GM21529 (cell line): ENCODE measurements around the gene ADCY2.
"Not testable (repeated sequence)": the region's sequence is repeated elsewhere in the genome, so short reads cannot be mapped to it uniquely, and the experiment has no call there.

Experiments
- ATAC-seq: cut with Tn5 transposase; IDR thresholded peaks from one replicate; pipeline ENCODE4 v1.9.1; 2021; ENCODE audit not compliant: unreplicated experiment

The ADCY2 gene

DNA sequence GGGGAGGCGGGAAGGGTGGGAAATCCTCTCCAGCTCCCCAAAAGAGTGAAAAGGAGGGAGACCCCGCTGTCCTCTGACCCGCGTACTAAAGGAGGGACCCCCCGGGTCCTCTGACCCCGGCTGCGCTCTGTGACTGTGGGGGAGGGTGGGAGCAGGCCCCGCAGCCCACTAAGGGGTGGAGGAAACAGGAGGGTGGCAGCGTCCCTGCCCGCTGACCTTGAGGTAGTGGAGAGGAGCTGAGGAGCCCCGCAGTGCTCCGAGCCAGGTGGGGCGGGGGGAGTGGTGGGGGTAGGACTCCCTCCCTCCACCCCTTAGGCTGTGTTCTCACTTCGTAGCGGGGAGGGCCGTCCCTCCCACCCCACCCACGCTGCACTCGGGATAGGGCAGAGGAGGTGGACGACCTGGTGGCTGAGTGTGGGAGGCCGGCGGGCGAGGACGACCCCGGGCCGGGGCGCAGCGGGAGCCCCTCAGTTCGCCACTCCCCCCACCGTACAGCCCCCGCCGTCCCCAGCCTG lies 449 bp upstream of the ADCY2 start:
- no peak for ATAC-seq

DNA sequence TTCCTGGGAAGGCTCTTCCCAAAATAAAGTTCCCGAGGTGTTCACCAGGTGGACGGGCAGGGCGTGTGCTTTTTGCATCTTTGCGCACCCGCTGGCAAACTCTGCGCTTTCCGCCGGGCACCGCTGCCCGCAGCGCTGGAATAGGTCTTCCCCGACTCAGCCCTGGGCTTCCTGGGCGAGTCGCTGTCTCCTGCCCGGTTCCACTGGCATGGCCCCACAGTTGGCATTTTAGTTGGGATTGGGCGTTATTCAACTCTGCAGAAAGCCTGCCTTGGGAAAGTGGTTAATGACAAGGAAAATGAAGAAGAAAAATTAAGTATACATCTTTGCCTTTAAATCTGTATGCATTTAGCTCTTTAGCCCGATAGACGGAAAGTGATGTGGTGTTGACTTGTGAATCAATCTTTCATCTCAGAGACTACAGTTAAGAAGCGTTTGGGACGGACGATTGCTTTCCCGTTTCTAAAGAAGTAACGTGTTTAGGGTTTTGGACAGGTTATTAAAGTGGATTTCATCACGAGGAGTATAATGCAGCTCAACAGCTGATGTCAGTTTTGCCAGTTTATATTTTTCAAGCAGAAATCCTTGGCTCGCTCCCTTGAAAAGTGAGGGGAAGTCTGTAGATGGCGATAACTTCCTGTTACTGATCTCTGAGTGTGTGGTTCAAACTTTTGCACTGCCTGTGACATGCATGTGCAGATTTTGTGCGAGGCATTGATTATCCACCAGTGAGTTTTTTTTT lies 946 bp downstream of the ADCY2 start:
- ATAC-seq, result no peak

DNA sequence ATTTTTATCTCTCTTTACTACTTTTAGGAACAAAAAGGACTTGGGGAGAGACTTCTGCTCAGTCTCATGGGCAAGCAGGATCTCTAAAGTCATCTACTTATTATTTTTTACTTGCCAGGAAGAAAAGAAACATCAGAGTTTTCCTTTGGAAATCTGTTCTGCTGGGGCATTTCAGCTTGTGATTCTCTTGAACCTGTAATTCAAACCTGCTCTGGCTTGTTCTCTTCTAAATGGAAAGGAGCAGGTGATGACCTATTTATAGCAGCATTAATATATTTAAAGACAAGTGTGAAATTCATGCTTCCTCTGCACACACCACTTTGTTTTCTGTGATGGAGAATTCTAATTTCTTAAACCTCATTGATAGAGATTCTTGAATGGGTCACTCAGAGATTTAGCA lies 2.0 kb downstream of the ADCY2 start:
- ATAC-seq, result no peak

DNA sequence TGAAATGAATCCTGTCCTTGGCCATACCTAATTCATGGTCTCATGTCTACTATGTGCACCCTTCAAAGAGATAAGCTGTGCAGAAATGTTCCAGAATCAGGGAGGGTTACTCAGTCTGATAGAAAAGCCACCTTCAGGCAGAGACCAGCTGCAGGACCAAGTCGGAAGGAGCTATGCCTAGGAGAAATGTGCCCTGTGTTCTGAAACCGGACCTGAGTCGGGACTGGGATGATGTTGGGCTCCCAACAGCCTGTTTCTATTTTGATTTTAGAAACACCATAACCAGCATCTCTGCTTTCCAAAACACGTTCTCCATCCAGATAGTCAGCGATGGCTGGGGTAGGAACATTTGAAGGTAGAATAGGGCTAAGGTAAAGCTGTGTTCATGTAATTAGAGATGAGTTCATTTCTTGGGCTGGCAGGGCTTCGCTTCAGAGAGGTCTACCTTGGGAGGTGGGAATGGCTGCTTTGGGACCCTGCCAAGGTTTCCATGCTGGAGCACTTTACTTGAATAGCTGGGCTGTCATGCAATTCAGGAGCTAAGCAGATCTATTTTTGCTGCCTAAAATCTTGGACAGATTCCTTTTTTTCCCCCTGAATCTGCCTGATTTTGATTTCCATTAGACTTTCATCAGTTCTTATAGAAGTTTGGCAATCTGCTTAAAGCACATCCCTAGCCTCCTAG lies 2.8 kb downstream of the ADCY2 start:
- no peak for ATAC-seq

DNA sequence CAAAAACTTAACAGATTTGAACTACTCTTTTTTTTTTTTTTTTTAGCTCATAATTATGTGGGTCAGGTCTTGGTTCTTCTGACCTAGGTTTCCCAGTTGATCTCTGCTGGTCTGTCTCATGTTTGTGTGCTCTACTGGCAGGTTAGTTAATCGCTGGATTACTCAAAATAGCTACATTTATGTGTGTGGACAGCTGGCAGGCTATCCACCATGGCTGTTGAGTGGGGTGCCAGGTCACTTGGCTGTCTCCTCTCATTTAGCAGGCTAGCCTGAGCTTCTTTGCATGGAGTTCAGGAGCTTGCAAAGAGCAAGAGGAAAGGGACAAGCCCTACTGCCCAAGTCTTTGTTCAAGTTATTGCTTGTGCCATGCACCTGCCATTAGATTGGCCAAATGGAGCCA lies 9.3 kb downstream of the ADCY2 start:
- ATAC-seq, result no peak

DNA sequence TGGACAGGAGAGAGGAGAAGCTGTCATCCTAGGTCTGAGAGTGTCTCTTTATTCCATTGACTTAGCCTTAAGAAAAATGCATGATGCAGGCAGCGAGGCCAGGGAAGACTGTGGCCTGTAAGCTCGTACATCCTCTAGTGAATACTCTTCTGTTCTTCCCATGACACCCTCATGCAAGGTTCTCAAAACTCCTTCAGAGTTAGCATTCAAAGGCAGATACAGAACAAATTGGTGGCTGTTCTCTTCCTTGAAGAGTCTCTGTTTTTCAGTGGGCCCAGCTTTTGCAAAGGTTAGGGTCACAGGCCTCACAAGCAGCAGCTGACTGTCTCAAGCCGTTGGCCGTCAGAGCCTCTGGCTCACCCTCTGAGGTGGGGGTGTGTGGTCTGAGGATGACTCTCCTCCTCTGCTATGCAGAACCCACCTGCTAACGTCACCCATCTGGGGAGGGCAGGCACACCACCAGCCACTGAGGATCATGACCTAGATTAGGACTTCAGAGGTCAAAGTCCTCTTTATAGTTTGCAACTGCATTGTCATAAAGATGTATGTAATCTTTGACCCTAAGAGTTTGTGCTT lies 15.1 kb downstream of the ADCY2 start:
- no peak for ATAC-seq

DNA sequence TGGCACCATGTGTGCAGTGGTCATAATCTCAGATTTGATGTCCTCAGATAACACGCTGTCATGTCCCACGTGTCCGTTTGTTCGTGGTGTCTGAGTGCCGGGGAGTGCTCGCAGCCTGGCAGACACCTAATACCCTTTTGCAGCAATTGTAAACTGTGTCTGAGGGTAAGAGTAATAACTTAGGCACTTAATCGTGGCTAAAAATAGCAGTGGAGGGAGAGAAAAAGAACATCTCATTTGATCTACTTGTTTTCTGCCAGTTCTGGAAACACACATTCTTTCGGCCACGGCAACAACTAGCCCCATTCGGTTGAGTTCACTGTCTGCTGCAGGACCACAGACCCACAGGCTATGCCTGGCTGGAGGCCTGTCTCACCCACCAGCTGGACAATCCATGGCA lies 16.5 kb downstream of the ADCY2 start:
- ATAC-seq, result no peak

DNA sequence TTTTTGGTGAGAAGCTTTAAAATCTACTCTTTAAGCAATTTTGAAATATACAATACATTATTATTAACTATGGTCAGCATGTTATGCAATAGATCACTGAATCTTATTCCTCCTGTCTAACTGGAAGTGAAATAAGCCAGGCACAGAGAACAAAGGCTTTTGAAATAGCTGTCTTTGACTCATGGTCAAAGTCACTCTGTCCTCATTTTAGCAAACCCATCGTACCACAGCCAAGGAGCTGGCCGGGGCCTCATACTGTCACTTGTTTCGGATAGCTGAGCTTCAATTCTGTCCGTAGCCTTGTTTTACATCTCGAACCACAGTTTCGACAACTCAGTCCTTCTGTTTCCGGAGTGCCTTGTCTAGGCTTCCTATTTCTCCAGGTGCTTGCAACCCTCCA lies 19.2 kb downstream of the ADCY2 start:
- no peak for ATAC-seq

DNA sequence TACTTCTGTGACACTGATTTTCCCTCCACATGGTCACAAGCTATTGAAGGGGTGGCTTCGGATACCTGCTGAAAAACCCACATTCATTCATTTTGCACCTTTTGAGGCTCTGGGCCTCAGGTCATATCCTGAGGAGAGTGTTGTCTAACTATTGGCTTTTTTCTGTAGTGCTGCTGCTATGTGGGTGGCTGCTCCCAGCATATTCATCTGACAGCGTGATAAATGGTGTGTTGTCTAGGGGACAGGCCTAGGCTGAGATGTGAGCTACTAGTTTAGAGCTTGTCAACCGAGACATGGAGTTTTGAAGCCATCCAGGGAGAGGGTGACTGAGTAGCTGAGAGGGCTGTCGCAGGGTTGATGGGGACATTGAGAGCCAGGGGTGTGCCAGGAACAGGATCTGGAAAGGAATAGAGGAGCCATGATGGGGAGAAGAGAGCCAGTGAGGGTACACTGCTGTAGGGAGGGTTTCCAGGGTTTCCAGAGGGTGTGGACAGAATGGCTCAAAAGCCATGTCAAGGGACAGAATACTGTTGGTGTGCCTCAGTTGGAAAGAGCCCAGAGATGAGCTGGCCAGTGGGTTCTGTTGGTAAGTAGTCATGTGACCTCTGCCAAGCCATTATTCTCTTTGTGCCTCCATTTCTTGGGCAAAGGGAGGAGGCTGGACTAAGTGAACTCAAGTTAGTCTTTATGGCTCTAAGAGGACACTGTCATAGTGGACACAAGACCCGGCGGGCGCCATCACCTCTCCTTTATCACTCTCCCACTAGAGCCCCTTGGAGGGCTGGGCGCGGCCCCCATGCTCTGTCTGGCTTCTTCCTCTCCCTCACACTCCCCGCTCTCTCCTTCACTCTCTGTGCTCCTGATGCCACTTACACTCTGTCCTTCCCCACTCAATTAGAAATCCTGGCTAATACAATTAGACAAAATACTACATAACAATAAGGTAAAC lies 19.9 kb downstream of the ADCY2 start:
- ATAC-seq, result no peak

DNA sequence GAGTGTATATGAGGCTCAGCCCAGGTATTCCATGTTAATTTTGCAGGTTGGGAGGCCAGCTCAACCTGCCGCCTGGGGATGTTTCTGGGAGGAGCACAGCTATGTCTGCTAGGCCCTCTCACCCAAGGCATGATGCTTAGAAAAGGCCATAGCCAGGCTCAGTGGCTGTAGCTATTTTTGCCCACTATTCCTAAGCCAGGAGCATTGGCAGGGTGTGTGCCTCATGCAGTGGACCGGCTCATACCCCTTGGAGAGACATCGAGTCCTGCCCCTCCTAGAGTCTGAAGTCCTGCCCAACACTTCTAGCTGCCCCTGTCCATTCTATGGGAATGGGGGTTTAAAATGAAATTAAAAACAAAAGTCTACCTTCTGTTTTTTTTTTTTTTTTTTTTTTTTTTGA lies 22.3 kb downstream of the ADCY2 start:
- ATAC-seq, result no peak

DNA sequence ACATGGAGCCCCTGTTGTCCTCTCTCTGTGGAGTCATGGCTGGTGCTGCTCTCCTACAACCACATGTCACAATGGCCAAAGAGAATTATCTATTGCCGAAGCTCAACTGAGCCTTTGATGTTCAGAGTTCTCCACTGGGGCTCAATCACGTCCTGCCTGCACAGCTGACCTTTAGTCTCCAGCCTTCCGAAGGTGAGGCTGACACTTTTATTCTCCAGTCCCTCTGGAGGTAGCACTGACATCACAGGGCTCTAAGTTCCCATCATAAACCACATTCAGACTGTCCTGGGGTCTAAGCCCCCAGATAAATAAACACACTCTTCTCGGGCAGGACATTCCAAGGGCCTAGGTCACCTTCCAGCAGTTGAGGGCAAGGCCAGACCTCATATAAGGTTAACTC lies 23.4 kb downstream of the ADCY2 start:
- ATAC-seq, result no peak

DNA sequence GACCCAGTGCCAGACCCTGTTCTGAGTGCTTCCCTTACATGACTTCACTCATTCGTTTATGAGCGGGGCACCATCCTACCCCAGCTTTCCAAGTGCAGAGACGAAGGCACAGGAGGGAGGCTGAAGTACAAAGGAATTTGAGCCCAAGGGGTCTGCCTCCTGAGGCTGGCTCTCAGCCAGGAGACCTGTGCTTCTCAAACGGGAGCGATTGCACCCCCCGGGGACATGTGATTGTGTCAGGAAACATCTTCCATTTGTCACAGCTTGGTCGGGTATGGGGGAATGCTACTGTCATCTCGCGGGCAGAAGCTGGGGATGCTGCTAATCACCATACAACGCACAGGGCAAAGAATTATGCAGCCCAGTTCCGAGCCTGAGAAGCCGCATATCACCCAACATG lies 23.9 kb downstream of the ADCY2 start:
- ATAC-seq, result no peak

DNA sequence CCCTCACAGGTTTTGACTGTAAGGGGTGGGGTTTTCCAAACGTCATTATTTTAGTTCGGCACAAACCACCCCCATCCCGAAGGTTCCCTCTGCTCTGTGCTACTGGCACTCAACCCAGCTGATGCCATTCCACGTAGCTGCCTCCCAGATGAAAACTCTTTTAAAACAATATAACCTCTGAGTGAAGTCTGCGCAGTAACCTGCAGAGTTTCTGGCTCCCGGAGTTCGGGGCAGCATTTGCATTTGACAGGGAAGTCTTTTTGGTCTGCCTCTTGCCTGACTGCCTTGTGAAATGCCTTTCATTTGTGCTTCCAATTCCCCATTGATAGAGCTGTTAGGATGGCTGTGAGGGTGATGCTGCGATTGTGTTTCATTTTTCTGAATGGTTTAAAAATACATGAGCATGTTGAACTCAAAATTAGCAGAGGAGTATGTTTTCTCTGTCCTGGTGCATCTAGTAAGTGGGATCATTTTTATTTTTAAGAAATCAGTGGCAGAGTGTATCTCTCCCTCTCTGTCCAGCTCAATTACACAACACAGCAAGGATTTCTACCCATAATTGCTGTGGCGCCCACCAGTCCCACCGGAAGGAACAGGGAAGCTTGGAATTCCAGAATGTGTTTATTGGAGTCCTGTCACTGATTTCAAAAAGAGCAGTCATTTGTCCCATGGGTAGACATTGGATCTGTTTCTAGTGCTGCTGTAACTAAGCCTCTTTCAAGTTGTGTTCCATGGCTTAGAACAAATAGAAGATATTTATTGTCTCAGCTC lies 24.8 kb downstream of the ADCY2 start:
- ATAC-seq, result no peak

DNA sequence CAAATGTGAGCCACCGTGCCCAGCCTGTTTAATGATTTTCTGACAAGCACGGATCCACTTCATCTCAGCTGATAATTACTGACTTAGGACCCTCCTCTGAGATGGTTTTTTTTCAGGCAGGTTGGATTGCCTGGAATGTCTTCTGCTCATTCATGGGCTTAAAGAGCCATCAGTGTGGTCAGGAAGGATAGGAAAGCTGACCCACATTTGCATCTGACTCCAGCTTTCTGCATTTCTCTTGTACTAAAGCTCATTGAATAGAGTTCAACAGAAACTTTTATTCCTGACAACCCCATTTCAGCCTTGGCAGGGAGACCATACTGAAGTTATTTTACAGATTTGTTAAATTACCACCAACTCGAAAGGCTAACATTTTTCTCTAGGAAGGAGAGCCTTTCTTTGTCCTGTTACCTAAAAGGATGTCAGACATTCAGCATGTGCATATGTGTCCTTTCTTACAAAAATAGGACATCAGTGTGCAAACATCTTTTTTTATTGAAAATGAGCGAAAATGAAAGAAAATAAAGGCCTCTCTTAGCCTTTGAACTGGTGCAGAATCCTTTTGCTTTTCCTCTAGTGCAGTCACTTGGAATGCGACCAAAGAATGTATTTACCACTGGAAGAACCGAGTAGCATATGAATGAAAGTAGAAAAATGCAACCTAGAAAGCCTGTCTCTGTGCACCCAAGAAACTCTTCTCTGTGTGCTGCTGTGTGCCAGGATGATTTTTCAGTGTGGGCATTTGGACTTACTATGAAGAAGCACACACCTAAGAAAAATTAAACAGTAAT lies 26.6 kb downstream of the ADCY2 start:
- ATAC-seq, result no peak

DNA sequence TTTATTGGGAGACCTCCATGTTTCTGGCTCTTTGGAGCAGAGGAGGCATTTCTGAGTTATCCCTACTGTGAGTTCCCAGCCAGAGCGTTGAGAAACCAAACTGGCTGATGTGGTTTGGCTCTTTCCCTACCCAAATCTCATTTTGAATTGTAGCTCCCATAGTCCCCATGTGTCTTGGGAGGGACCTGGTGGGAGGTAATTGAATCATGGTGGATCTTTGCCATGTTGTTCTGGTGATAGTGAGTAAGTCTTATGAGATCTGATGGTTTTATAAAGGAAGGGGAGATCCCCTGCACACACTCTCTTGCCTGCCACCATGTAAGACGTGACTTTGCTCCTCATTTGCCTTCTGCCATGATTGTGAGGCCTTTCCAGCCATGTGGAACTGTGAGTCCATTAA lies 27.3 kb downstream of the ADCY2 start:
- not testable (repeated sequence) for ATAC-seq

DNA sequence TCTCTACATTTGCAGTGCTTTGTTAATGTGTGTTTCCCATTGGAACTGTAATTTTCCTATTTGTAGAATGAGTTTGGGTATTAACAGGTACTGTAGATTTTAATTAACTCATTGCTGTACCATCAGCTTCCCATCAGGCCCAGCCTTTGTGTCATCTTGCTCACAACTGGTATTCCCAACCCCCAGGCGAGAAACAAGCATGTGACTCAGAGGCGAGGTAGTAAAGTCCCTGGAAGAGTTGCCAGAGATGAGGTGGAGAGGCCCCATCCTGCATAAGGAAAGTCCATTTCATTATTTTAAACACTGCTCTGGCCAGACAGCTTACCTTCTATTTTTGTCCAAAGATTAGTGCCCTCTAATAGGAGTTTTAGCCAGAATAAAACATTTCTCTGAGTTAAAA lies 29.9 kb downstream of the ADCY2 start:
- no peak for ATAC-seq

DNA sequence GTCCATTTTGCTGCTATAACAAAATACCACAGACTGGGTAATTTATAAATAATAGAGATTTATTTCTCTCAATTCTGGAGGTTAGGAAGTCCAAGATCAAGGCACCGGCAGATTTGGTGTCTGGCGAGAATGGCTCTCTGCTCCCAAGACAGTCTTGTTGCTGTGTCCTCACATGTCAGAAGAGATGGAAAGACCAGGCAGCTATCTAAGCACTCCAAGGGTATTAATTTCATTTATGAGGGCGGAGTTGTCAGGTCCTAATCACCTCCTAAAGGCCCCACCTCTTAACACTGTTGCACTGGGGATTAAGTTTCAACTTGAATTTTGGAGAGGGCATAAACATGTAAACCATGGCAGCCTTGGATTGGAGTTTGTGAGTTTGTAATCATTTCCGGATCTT lies 30.3 kb downstream of the ADCY2 start:
- no peak for ATAC-seq

DNA sequence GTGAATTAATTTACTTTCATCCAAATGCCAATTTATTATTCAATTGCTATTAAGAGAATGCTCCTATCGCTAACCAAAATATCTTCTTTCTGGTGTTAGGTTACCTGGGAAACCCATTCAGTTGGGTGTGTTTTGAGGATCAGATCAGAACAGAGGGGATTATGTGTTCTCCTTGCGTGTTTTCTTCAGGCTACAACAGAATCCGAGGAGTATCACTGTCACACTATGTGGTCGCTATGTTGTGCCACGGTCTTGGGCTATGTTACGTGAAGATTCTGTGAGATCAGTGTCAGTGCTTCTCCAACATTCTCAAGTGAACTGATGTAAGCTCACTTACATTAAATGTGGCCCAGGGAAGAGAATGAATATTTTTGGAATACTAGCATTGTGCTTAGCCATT lies 39.0 kb downstream of the ADCY2 start:
- no peak for ATAC-seq

DNA sequence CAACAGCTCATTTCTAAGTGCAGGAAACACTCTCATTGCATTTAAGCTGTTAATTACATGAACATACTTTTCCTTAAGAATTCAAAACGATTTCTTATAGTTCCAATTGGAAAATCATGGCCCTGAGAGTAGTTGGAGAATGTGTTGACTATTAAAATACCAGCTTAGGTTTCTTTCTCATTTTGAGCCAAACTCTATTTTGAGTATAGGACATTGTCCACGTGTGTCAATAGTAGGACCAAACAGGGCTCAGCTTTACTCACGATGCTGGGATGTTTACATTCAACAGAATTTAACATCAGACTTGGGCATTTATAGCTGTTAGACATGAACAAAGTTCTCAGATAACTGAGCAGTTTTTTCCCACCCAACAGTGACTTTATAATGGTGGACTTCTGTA lies 39.6 kb downstream of the ADCY2 start:
- no peak for ATAC-seq

DNA sequence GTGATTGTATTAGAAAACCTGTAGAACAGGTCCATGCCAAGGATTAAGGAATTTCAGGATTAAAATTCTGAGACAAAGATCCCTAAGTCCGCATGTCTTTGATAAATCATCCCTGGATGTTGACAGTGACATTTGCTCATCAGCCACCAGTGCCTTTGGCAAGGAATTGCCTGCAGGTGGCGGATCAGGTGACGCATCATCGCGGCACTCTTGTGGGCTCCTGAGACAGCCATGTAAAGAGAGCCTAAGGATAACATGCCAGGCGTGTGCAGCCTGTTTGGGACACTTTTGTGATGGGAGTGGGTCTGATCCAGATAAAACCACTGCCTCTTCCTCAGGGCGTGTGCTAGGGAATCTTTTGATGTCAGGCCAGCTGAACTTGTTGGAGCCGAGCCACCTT lies 40.6 kb downstream of the ADCY2 start:
- no peak for ATAC-seq
